Measurements from ENCODE around the gene SLC15A1.

SLC15A1 gene

GRCh38 chr13:98690348-98691022 lies 62.0 kb downstream of the SLC15A1 start:
- no peak for DNase-seq

GRCh38 chr13:98689347-98689968 lies 63.0 kb downstream of the SLC15A1 start:
- DNase-seq: no peak

GRCh38 chr13:98688373-98688772 lies 64.1 kb downstream of the SLC15A1 start:
- no peak for DNase-seq

GRCh38 chr13:98687319-98687718 lies 65.2 kb downstream of the SLC15A1 start:
- DNase-seq: no peak

GRCh38 chr13:98686270-98686669 lies 66.2 kb downstream of the SLC15A1 start:
- no peak for DNase-seq

GRCh38 chr13:98685146-98685545 lies 67.3 kb downstream of the SLC15A1 start:
- DNase-seq: no peak

- DNase-seq: no peak
These were observed 71.4 kb downstream of the SLC15A1 start for GRCh38 chr13:98681049-98681448.

GRCh38 chr13:98678741-98679140 lies 73.7 kb downstream of the SLC15A1 start:
- no peak for DNase-seq

- DNase-seq: no peak
These were observed 75.1 kb downstream of the SLC15A1 start for GRCh38 chr13:98677398-98677797.

- peak; percentile 68 for DNase-seq
These were observed 76.2 kb downstream of the SLC15A1 start for GRCh38 chr13:98676239-98676638.

- DNase-seq: peak; percentile 68
These were observed 76.6 kb downstream of the SLC15A1 start for GRCh38 chr13:98675837-98676236.

GRCh38 chr13:98675066-98675465 lies 77.4 kb downstream of the SLC15A1 start:
- no peak for DNase-seq

GRCh38 chr13:98672947-98673613 lies 79.4 kb downstream of the SLC15A1 start:
- peak; percentile 87 for DNase-seq

GRCh38 chr13:98668155-98668554 lies 84.3 kb downstream of the SLC15A1 start:
- no peak for DNase-seq

- peak; percentile 27 for DNase-seq
These were observed 86.9 kb downstream of the SLC15A1 start for GRCh38 chr13:98665638-98665995.

GRCh38 chr13:98664924-98665637 lies 87.4 kb downstream of the SLC15A1 start:
- DNase-seq: no peak

GRCh38 chr13:98664510-98664909 lies 88.0 kb downstream of the SLC15A1 start:
- no peak for DNase-seq

GRCh38 chr13:98664047-98664446 lies 88.4 kb downstream of the SLC15A1 start:
- DNase-seq: no peak

- no peak for DNase-seq
These were observed 94.3 kb downstream of the SLC15A1 start for GRCh38 chr13:98658131-98658530.

GRCh38 chr13:98657506-98658085 lies 94.9 kb downstream of the SLC15A1 start:
- DNase-seq: no peak

- no peak for DNase-seq
These were observed 96.2 kb downstream of the SLC15A1 start for GRCh38 chr13:98656223-98656622.

- DNase-seq: peak; percentile 96
These were observed 98.9 kb downstream of the SLC15A1 start for GRCh38 chr13:98653463-98653985.
